ENCODE data around the gene INO80D.
"Not testable (repeated sequence)": the region's sequence is repeated elsewhere in the genome, so short reads cannot be mapped to it uniquely, and the experiment has no call there.

The INO80D gene

DNA sequence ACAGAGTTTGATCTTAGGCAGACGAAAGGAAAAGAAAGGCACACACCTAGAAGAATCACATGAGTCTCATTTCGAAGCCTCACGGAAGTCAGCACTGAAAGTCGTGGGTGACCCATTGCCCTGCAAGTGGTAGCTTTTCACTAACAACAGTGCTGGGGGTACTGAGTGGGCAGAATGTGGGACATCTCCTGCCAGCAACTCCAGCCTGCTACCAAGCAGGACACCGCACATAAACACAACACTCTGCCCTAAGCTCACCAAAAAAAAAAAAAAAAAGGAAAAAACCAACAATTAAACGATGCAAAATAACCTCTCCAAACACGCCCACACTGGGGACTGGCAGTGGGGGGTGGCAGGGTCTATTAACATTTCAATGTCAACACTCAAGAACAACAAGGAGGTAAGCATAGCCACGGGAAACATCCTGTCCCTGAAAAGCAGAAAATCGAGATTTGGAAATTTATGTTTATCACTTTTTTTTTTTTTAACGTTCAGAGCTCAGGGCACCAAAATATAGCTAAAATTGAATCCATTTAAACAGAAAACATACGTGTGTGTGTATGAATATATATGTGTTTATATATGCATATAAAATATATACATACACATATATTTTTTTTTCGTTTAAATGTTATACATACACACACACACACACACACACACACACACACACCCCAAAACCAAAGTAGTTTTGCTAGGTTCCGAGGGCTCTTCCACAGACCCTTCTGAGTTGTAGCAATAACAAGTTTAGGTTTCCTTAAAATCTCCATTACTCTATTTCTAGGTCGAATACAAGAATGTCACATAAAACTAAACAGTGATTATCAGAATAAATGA lies 2.2 kb downstream of the INO80D start:
- peak overlapping the region; percentile 68 to 74 for H3K4me3 ChIP-seq (replicated peaks in 1 of 2; ENCODE audit: low read depth in 2 of 2, low read length in 2 of 2)
- TF ChIP-seq CTCF (IDR thresholded peaks at IDR 0.05; ENCODE audit: low read depth, low read length): no peak
- DNase-seq (ENCODE audit: low read depth in 2 of 2): peak; percentile 4 to 14

- H3K4me3 ChIP-seq (replicated peaks in 1 of 2; ENCODE audit: low read depth in 2 of 2, low read length in 2 of 2): no peak overlapping the region
- DNase-seq (ENCODE audit: low read depth in 2 of 2): no peak
Measured at GRCh38 chr2:206082298-206082843, 3.6 kb downstream of the INO80D start.

GRCh38 chr2:206080927-206081326 lies 5.0 kb downstream of the INO80D start:
- no peak for DNase-seq (ENCODE audit: low read depth in 2 of 2)
- no peak overlapping the region for H3K4me3 ChIP-seq (replicated peaks in 1 of 2; ENCODE audit: low read depth in 2 of 2, low read length in 2 of 2)
- TF ChIP-seq CTCF (IDR thresholded peaks at IDR 0.05; ENCODE audit: low read depth, low read length): no peak

More at GRCh38 chr2:206082298-206082843, 3.6 kb downstream of the INO80D start:
- TF ChIP-seq CTCF (IDR thresholded peaks at IDR 0.05; ENCODE audit: low read depth, low read length): no peak

GRCh38 chr2:206079699-206080465 lies 6.1 kb downstream of the INO80D start:
- no peak for TF ChIP-seq CTCF (IDR thresholded peaks at IDR 0.05; ENCODE audit: low read depth, low read length)
- no peak for DNase-seq (ENCODE audit: low read depth in 2 of 2)
- no peak overlapping the region for H3K4me3 ChIP-seq (replicated peaks in 1 of 2; ENCODE audit: low read depth in 2 of 2, low read length in 2 of 2)

GRCh38 chr2:206077879-206078278 lies 8.1 kb downstream of the INO80D start:
- peak in 1 of 2 donors; percentile 5 for DNase-seq (ENCODE audit: low read depth in 2 of 2)
- H3K4me3 ChIP-seq (replicated peaks in 1 of 2; ENCODE audit: low read depth in 2 of 2, low read length in 2 of 2): not testable (repeated sequence)

DNA sequence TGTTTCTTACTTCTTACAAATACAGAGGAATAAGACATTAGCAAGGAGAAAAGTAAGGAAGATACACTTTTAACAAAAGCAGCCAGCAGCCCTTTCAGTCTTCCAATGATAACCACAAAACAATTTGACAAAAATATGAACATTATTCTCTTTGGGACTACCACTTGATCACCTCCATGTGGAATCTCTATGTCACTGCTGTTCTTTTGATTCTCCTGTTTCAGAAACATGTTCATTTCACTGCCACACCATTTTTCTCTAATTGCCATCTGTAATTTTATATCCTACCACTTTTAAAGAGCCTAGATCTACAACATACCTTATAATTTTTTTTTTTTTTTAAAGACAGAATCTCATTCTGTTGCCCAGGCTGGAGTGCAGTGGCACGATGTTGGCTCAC lies 10.9 kb downstream of the INO80D start:
- DNase-seq (ENCODE audit: low read depth in 2 of 2): no peak
- no peak for TF ChIP-seq CTCF (IDR thresholded peaks at IDR 0.05; ENCODE audit: low read depth, low read length)
- H3K4me3 ChIP-seq (replicated peaks in 1 of 2; ENCODE audit: low read depth in 2 of 2, low read length in 2 of 2): no peak overlapping the region

GRCh38 chr2:206071807-206072206 lies 14.2 kb downstream of the INO80D start:
- H3K4me3 ChIP-seq (replicated peaks in 1 of 2; ENCODE audit: low read depth in 2 of 2, low read length in 2 of 2): no peak overlapping the region
- TF ChIP-seq CTCF (IDR thresholded peaks at IDR 0.05; ENCODE audit: low read depth, low read length): no peak
- no peak for DNase-seq (ENCODE audit: low read depth in 2 of 2)

All from cardiac fibroblast (primary cell).